Hepatocyte (in vitro differentiated cells): Measurements from ENCODE around the gene MAD1L1. TPM values are rescaled to one million over a fixed set of nuclear protein-coding genes. Genes with fewer than 3 reads are reported as not detected.

Experiments
- DNase-seq: peaks from one replicate; pipeline ENCODE4 v3.0.0-alpha.2; 2016; ENCODE audit warnings: low spot score
- H2AFZ ChIP-seq: fragments of 200-600 bp; sonication (generic); 2 replicates; pipeline ENCODE4 v1.6.0; 2016; ENCODE audit warnings: antibody characterized with exemption, mild to moderate bottlenecking
- H3K27ac ChIP-seq: fragments of 200-600 bp; sonication (generic); 2 replicates; pipeline ENCODE4 v1.5.1; 2016; ENCODE audit warnings: mild to moderate bottlenecking
- H3K27me3 ChIP-seq: fragments of 200-600 bp; sonication (generic); 2 replicates; pipeline ENCODE4 v1.6.1; 2016
- H3K36me3 ChIP-seq: fragments of 200-600 bp; sonication (generic); replicated peaks from 2 replicates; pipeline ENCODE4 v1.5.1; 2016; ENCODE audit warnings: low read depth; ENCODE audit not compliant: insufficient read depth
- H3K4me1 ChIP-seq: fragments of 200-600 bp; sonication (generic); 2 replicates; pipeline ENCODE4 v1.5.1; 2016; ENCODE audit warnings: mild to moderate bottlenecking, moderate library complexity; ENCODE audit not compliant: insufficient read depth
- H3K4me2 ChIP-seq: fragments of 200-600 bp; sonication (generic); 2 replicates; pipeline ENCODE4 v1.6.0; 2016
- H3K4me3 ChIP-seq: fragments of 200-600 bp; sonication (generic); 2 replicates; pipeline ENCODE4 v1.5.1; 2016; ENCODE audit warnings: mild to moderate bottlenecking
- H3K79me2 ChIP-seq: fragments of 200-600 bp; sonication (generic); 2 replicates; pipeline ENCODE4 v1.6.0; 2017; ENCODE audit warnings: mild to moderate bottlenecking
- H3K9me2 ChIP-seq: fragments of 200-600 bp; sonication (generic); replicated peaks from 2 replicates; pipeline ENCODE4 v1.6.0; 2017; ENCODE audit warnings: mild to moderate bottlenecking; ENCODE audit not compliant: insufficient read depth
- H3K9me3 ChIP-seq: fragments of 200-600 bp; sonication (generic); 2 replicates; pipeline ENCODE4 v1.5.1; 2016; ENCODE audit warnings: low read depth, mild to moderate bottlenecking
- H4K20me1 ChIP-seq: fragments of 200-600 bp; sonication (generic); 2 replicates; pipeline ENCODE4 v1.6.0; 2016; ENCODE audit warnings: mild to moderate bottlenecking; ENCODE audit not compliant: insufficient read depth, poor library complexity, severe bottlenecking
- EZH2 ChIP-seq: fragments of 200-600 bp; sonication (generic); IDR thresholded peaks from 2 replicates; pipeline ENCODE4 v1.6.1; 2016; ENCODE audit warnings: antibody characterized with exemption, mild to moderate bottlenecking, borderline replicate concordance
- EZH2phosphoT487 ChIP-seq: fragments of 200-600 bp; sonication (generic); IDR thresholded peaks from one replicate; pipeline ENCODE4 v1.6.1; 2018; ENCODE audit warnings: antibody characterized with exemption, mild to moderate bottlenecking, low read depth, moderate library complexity; ENCODE audit not compliant: unreplicated experiment, severe bottlenecking
- WGBS: methylation state at CpG from one replicate; pipeline ENCODE4 v1.1.6; 2016; ENCODE audit warnings: low lambda C conversion rate; ENCODE audit errors: missing lambda C conversion rate; 5-methylcytosine and 5-hydroxymethylcytosine counted together
- polyA plus RNA-seq: library from polyadenylated mRNA; unstranded; fragments of >200 nt; fragmentation: Nextera tagmentation; extraction: Ambion mirVana; gene quantifications from 2 replicates; pipeline ENCODE4 v1.2.1, GENCODE V29; 2016
- total RNA-seq: library from RNA; depleted of rRNA; stranded (reverse); fragments of >200 nt; gene quantifications from 2 replicates; pipeline ENCODE4 v1.2.3, GENCODE V29; 2014
- TF ChIP-seq, protein P1 (sequence below): fragments of 200-600 bp; sonication (generic); IDR thresholded peaks from 2 replicates; pipeline ENCODE4 v1.5.1; 2016; ENCODE audit warnings: antibody characterized with exemption, mild to moderate bottlenecking; ENCODE audit not compliant: poor library complexity

The MAD1L1 gene
- total and polyA plus RNA-seq, 2 experiments from 2014 or later: 30.7 to 31.0 TPM

DNA sequence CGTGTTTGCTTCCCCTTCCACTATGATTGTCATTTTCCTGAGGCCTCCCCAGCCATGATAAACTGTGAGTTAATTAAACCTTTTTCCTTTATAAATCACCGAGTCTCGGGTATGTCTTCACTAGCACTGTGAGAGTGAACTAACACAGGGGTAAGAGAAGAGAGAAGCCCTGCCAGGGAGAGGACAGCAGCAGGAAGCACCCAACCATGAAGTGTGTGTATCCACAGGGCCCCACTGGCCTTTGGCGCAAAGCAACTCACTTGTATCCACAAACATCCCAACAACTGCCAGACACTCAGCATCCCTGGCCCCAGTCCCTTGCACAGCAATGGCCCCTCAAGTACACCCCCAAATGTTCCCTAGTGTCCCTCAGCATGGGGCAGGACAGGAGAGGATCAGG lies 115.1 kb downstream of the MAD1L1 start:
- TF ChIP-seq, protein P1, sequence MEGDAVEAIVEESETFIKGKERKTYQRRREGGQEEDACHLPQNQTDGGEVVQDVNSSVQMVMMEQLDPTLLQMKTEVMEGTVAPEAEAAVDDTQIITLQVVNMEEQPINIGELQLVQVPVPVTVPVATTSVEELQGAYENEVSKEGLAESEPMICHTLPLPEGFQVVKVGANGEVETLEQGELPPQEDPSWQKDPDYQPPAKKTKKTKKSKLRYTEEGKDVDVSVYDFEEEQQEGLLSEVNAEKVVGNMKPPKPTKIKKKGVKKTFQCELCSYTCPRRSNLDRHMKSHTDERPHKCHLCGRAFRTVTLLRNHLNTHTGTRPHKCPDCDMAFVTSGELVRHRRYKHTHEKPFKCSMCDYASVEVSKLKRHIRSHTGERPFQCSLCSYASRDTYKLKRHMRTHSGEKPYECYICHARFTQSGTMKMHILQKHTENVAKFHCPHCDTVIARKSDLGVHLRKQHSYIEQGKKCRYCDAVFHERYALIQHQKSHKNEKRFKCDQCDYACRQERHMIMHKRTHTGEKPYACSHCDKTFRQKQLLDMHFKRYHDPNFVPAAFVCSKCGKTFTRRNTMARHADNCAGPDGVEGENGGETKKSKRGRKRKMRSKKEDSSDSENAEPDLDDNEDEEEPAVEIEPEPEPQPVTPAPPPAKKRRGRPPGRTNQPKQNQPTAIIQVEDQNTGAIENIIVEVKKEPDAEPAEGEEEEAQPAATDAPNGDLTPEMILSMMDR: no peak
- TF ChIP-seq EZH2phosphoT487: no peak
- no peak for TF ChIP-seq EZH2
- Histone ChIP-seq H3K36me3 (no peaks in the 10 kb centered on the region), H3K9me2 (no peaks in the 10 kb centered on the region), H4K20me1 (no peaks in the 10 kb centered on the region), H3K4me2 (no peak overlapping the region), H3K9me3 (no peaks in the 10 kb centered on the region), H3K27ac (no peak overlapping the region), H3K27me3 (no peaks in the 10 kb centered on the region), H2AFZ (no peak overlapping the region), H3K79me2 (no peaks in the 10 kb centered on the region), H3K4me1 (peaks cover 12% of the 10 kb centered on the region), H3K4me3 (no peak overlapping the region)
- DNase-seq: no peak
- WGBS: 91% methylated on average over 4 of the region's 4 CpGs

- H3K36me3 ChIP-seq: no peaks in the 10 kb centered on the region
- no peak overlapping the region for H3K4me3 ChIP-seq
- DNase-seq: peak; percentile 46
- TF ChIP-seq, protein P1: no peak
- no peak for TF ChIP-seq EZH2
- no peak for TF ChIP-seq EZH2phosphoT487
- no peak overlapping the region for H2AFZ ChIP-seq
- H3K9me3 ChIP-seq: no peaks in the 10 kb centered on the region
- no peaks in the 10 kb centered on the region for H3K9me2 ChIP-seq
- H3K4me1 ChIP-seq: peaks cover 12% of the 10 kb centered on the region
- no peaks in the 10 kb centered on the region for H3K27me3 ChIP-seq
- 64% methylated on average over 11 of the region's 11 CpGs for WGBS
- no peak overlapping the region for H3K4me2 ChIP-seq
- no peaks in the 10 kb centered on the region for H3K79me2 ChIP-seq
- H3K27ac ChIP-seq: peak overlapping the region; percentile 57
- H4K20me1 ChIP-seq: no peaks in the 10 kb centered on the region
Observed at GRCh38 chr7:2116989-2117591, 115.7 kb downstream of the MAD1L1 start.

- H4K20me1 ChIP-seq: no peaks in the 10 kb centered on the region
- no peaks in the 10 kb centered on the region for H3K9me3 ChIP-seq
- H3K4me1 ChIP-seq: peaks cover 13% of the 10 kb centered on the region
- WGBS: 90% methylated on average over 7 of the region's 9 CpGs
- no peak overlapping the region for H2AFZ ChIP-seq
- TF ChIP-seq EZH2: no peak
- no peak for TF ChIP-seq EZH2phosphoT487
- TF ChIP-seq, protein P1: no peak
- peak overlapping the region; percentile 57 for H3K27ac ChIP-seq
- H3K4me3 ChIP-seq: no peak overlapping the region
- H3K9me2 ChIP-seq: no peaks in the 10 kb centered on the region
- H3K36me3 ChIP-seq: no peaks in the 10 kb centered on the region
- H3K79me2 ChIP-seq: no peaks in the 10 kb centered on the region
- no peak overlapping the region for H3K4me2 ChIP-seq
- no peaks in the 10 kb centered on the region for H3K27me3 ChIP-seq
- DNase-seq: no peak
Observed at GRCh38 chr7:2116448-2116810, 116.3 kb downstream of the MAD1L1 start.
